GM21447 (cell line): ENCODE data around the gene ZG16.
"Not testable (repeated sequence)": the region's sequence is repeated elsewhere in the genome, so short reads cannot be mapped to it uniquely, and the experiment has no call there.

Source experiments
- ATAC-seq: cut with Tn5 transposase; IDR thresholded peaks from one replicate; pipeline ENCODE4 v1.9.1; 2021; ENCODE audit not compliant: unreplicated experiment

ZG16 gene

GRCh38 chr16:29747947-29748759 lies 29.9 kb upstream of the ZG16 start:
- no peak for ATAC-seq

- ATAC-seq, result not testable (repeated sequence)
These were observed 29.3 kb upstream of the ZG16 start for GRCh38 chr16:29748760-29749149.

- no peak for ATAC-seq
These were observed 24.5 kb upstream of the ZG16 start for GRCh38 chr16:29753516-29753915.

- ATAC-seq, result no peak
These were observed 21.4 kb upstream of the ZG16 start for GRCh38 chr16:29756654-29757053.

- not testable (repeated sequence) for ATAC-seq
These were observed 21.0 kb upstream of the ZG16 start for GRCh38 chr16:29757086-29757485.

GRCh38 chr16:29757950-29758466 lies 20.0 kb upstream of the ZG16 start:
- no peak for ATAC-seq

GRCh38 chr16:29760567-29761279 lies 17.3 kb upstream of the ZG16 start:
- no peak for ATAC-seq

GRCh38 chr16:29761280-29761651 lies 16.8 kb upstream of the ZG16 start:
- not testable (repeated sequence) for ATAC-seq

- ATAC-seq, result no peak
These were observed 16.2 kb upstream of the ZG16 start for GRCh38 chr16:29761882-29762281.

GRCh38 chr16:29763326-29763725 lies 14.7 kb upstream of the ZG16 start:
- no peak for ATAC-seq

- ATAC-seq, result no peak
These were observed 12.7 kb upstream of the ZG16 start for GRCh38 chr16:29765167-29766032.

- ATAC-seq, result no peak
These were observed 11.5 kb upstream of the ZG16 start for GRCh38 chr16:29766571-29766970.

GRCh38 chr16:29767062-29767461 lies 11.0 kb upstream of the ZG16 start:
- no peak for ATAC-seq

GRCh38 chr16:29769507-29769906 lies 8.5 kb upstream of the ZG16 start:
- ATAC-seq, result no peak

- ATAC-seq, result no peak
These were observed 7.7 kb upstream of the ZG16 start for GRCh38 chr16:29770250-29770929.

GRCh38 chr16:29772330-29772729 lies 5.7 kb upstream of the ZG16 start:
- not testable (repeated sequence) for ATAC-seq

- ATAC-seq, result no peak
These were observed 3.3 kb upstream of the ZG16 start for GRCh38 chr16:29774730-29775129.

GRCh38 chr16:29775742-29776408 lies 2.2 kb upstream of the ZG16 start:
- ATAC-seq, result no peak

GRCh38 chr16:29779474-29779873 lies 1.4 kb downstream of the ZG16 start:
- ATAC-seq, result no peak
